ENCODE measurements around the gene CMTM6. TPM values are rescaled to one million over a fixed set of nuclear protein-coding genes. Genes with fewer than 3 reads are reported as not detected.

The CMTM6 gene
- total RNA-seq, 1 donor from 2014 or later = 53.6 TPM

- H3K36me3 Mint-ChIP-seq (ENCODE audit: low read depth, unreplicated experiment) = peaks cover 14% of the 10 kb centered on the region
- H3K27me3 ChIP-seq (ENCODE audit: insufficient read depth, low read length) = no peaks in the 10 kb centered on the region
Observed at GRCh38 chr3:32448686-32449474, 53.8 kb downstream of the CMTM6 start.

GRCh38 chr3:32447865-32448400 is 54.7 kb downstream of the CMTM6 start:
- Mint-ChIP-seq H3K4me3 (ENCODE audit: unreplicated experiment) (no peak overlapping the region), H3K4me1 (ENCODE audit: low read depth, unreplicated experiment) (peaks cover 6% of the 10 kb centered on the region), H3K27me3 (ENCODE audit: low read depth, unreplicated experiment) (no peaks in the 10 kb centered on the region), H3K9me3 (ENCODE audit: unreplicated experiment) (no peaks in the 10 kb centered on the region), H3K27ac (ENCODE audit: unreplicated experiment) (no peak overlapping the region), H3K36me3 (ENCODE audit: low read depth, unreplicated experiment) (peaks cover 16% of the 10 kb centered on the region)
- no peak for TF ChIP-seq EZH2 (IDR thresholded peaks at IDR 0.05; ENCODE audit: insufficient read depth, low read length)
- no peak for TF ChIP-seq CTCF (IDR thresholded peaks at IDR 0.05; ENCODE audit: insufficient read depth, low read depth, low read length)
- FAIRE-seq = no peak
- Histone ChIP-seq H3K4me1 (ENCODE audit: insufficient read depth, low read length) (no peaks in the 10 kb centered on the region), H3K79me2 (ENCODE audit: insufficient read depth, low read length) (no peaks in the 10 kb centered on the region), H4K20me1 (ENCODE audit: insufficient read depth, low read length) (peaks cover 7% of the 10 kb centered on the region), H3K9me3 (ENCODE audit: insufficient read depth, low read depth, low read length) (no peaks in the 10 kb centered on the region), H2AFZ (ENCODE audit: low read depth, low read length) (no peak overlapping the region), H3K4me3 (ENCODE audit: insufficient read depth, low read depth, low read length) (no peak overlapping the region), H3K9ac (ENCODE audit: low read length) (no peak overlapping the region), H3K4me2 (ENCODE audit: low read length) (no peak overlapping the region), H3K27me3 (ENCODE audit: insufficient read depth, low read length) (no peaks in the 10 kb centered on the region), H3K27ac (ENCODE audit: low read depth, low read length) (no peak overlapping the region), H3K36me3 (ENCODE audit: insufficient read depth, low read length) (peaks cover 4% of the 10 kb centered on the region)
- DNase-seq (ENCODE audit: low read depth) = no peak

More at GRCh38 chr3:32448686-32449474, 53.8 kb downstream of the CMTM6 start:
- Mint-ChIP-seq H3K27me3 (ENCODE audit: low read depth, unreplicated experiment) (no peaks in the 10 kb centered on the region), H3K9me3 (ENCODE audit: unreplicated experiment) (peaks cover 2% of the 10 kb centered on the region), H3K4me3 (ENCODE audit: unreplicated experiment) (no peak overlapping the region), H3K27ac (ENCODE audit: unreplicated experiment) (no peak overlapping the region), H3K4me1 (ENCODE audit: low read depth, unreplicated experiment) (peaks cover 6% of the 10 kb centered on the region)
- H4K20me1 ChIP-seq (ENCODE audit: insufficient read depth, low read length) = peaks cover 7% of the 10 kb centered on the region
- peaks cover 3% of the 10 kb centered on the region for H3K4me1 ChIP-seq (ENCODE audit: insufficient read depth, low read length)
- no peak for TF ChIP-seq EZH2 (IDR thresholded peaks at IDR 0.05; ENCODE audit: insufficient read depth, low read length)
- no peak for TF ChIP-seq CTCF (IDR thresholded peaks at IDR 0.05; ENCODE audit: insufficient read depth, low read depth, low read length)
- no peak overlapping the region for H3K4me3 ChIP-seq (ENCODE audit: insufficient read depth, low read depth, low read length)
- FAIRE-seq = no peak
- no peak overlapping the region for H3K9ac ChIP-seq (ENCODE audit: low read length)
- DNase-seq (ENCODE audit: low read depth) = no peak
- H3K4me2 ChIP-seq (ENCODE audit: low read length) = no peak overlapping the region
- no peak overlapping the region for H3K27ac ChIP-seq (ENCODE audit: low read depth, low read length)
- H3K36me3 ChIP-seq (ENCODE audit: insufficient read depth, low read length) = peaks cover 4% of the 10 kb centered on the region
- no peaks in the 10 kb centered on the region for H3K79me2 ChIP-seq (ENCODE audit: insufficient read depth, low read length)
- H3K9me3 ChIP-seq (ENCODE audit: insufficient read depth, low read depth, low read length) = no peaks in the 10 kb centered on the region
- H2AFZ ChIP-seq (ENCODE audit: low read depth, low read length) = no peak overlapping the region

- Histone ChIP-seq H3K4me2 (ENCODE audit: low read length) (no peak overlapping the region), H3K36me3 (ENCODE audit: insufficient read depth, low read length) (no peaks in the 10 kb centered on the region), H3K9ac (ENCODE audit: low read length) (no peak overlapping the region), H3K27ac (ENCODE audit: low read depth, low read length) (peak overlapping the region; percentile 15), H2AFZ (ENCODE audit: low read depth, low read length) (no peak overlapping the region), H3K27me3 (ENCODE audit: insufficient read depth, low read length) (no peaks in the 10 kb centered on the region), H3K9me3 (ENCODE audit: insufficient read depth, low read depth, low read length) (no peaks in the 10 kb centered on the region), H4K20me1 (ENCODE audit: insufficient read depth, low read length) (peaks cover 6% of the 10 kb centered on the region), H3K4me1 (ENCODE audit: insufficient read depth, low read length) (no peaks in the 10 kb centered on the region), H3K4me3 (ENCODE audit: insufficient read depth, low read depth, low read length) (no peak overlapping the region), H3K79me2 (ENCODE audit: insufficient read depth, low read length) (peaks cover 6% of the 10 kb centered on the region)
- Mint-ChIP-seq H3K4me3 (ENCODE audit: unreplicated experiment) (no peak overlapping the region), H3K9me3 (ENCODE audit: unreplicated experiment) (no peaks in the 10 kb centered on the region), H3K27me3 (ENCODE audit: low read depth, unreplicated experiment) (no peaks in the 10 kb centered on the region), H3K36me3 (ENCODE audit: low read depth, unreplicated experiment) (peaks cover 11% of the 10 kb centered on the region), H3K27ac (ENCODE audit: unreplicated experiment) (no peak overlapping the region), H3K4me1 (ENCODE audit: low read depth, unreplicated experiment) (peaks cover 21% of the 10 kb centered on the region)
- DNase-seq (ENCODE audit: low read depth) (peak; percentile 93), FAIRE-seq (no peak)
- TF ChIP-seq CTCF (IDR thresholded peaks at IDR 0.05; ENCODE audit: insufficient read depth, low read depth, low read length) (no peak), EZH2 (IDR thresholded peaks at IDR 0.05; ENCODE audit: insufficient read depth, low read length) (no peak)
Observed at GRCh38 chr3:32443478-32443877, 59.2 kb downstream of the CMTM6 start.

Measured in astrocyte (in vitro differentiated cells and primary cell).